Measurements from ENCODE around the gene FAH.

GRCh38 chr15:80228959-80229610, 76.3 kb downstream of the FAH start:
- TF ChIP-seq CTCF (IDR thresholded peaks at IDR 0.05) (no peak), EZH2 (IDR thresholded peaks at IDR 0.05; ENCODE audit: borderline replicate concordance, insufficient read depth, low read depth, low read length, poor library complexity, severe bottlenecking) (no peak)
